Activated CD8-positive, alpha-beta memory T cell treated with anti-CD3 and anti-CD28 coated beads for 48 hours (primary cell): ENCODE results near the gene RWDD3.

Source experiments
- DNase-seq, 3 experiments: peaks; one replicate each; pipeline ENCODE4 v3.0.0-alpha.2; 2020; ENCODE audit warnings: low read depth in 2 of 3, low spot score in 2 of 3

The RWDD3 gene

GRCh38 chr1:95281781-95282517 lies 47.9 kb downstream of the RWDD3 start:
- DNase-seq: no peak

- no peak for DNase-seq
These were observed 48.5 kb downstream of the RWDD3 start for GRCh38 chr1:95282518-95282895.

- no peak for DNase-seq
These were observed 50.4 kb downstream of the RWDD3 start for GRCh38 chr1:95284420-95284819.

GRCh38 chr1:95286479-95286878 lies 52.5 kb downstream of the RWDD3 start:
- DNase-seq: no peak

- DNase-seq: no peak
These were observed 53.1 kb downstream of the RWDD3 start for GRCh38 chr1:95287081-95287480.

GRCh38 chr1:95287825-95288224 lies 53.8 kb downstream of the RWDD3 start:
- no peak for DNase-seq
